GM08714 (cell line): ENCODE data around the gene TAS2R43.
"Not testable (repeated sequence)": the region's sequence is repeated elsewhere in the genome, so short reads cannot be mapped to it uniquely, and the experiment has no call there.

Experiments
- H3K4me3 ChIP-seq: fragments of 200-500 bp; sonication (Bioruptor generic); 2 replicates; pipeline ENCODE4 v1.5.1; 2014; ENCODE audit warnings: mild to moderate bottlenecking, low read length, inconsistent platforms
- ZNF274 ChIP-seq: IDR thresholded peaks from 2 replicates; pipeline ENCODE4 v1.6.1; 2012; ENCODE audit warnings: mild to moderate bottlenecking, low read depth, low read length

Gene TAS2R43, protein sequence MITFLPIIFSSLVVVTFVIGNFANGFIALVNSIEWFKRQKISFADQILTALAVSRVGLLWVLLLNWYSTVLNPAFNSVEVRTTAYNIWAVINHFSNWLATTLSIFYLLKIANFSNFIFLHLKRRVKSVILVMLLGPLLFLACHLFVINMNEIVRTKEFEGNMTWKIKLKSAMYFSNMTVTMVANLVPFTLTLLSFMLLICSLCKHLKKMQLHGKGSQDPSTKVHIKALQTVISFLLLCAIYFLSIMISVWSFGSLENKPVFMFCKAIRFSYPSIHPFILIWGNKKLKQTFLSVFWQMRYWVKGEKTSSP

DNA sequence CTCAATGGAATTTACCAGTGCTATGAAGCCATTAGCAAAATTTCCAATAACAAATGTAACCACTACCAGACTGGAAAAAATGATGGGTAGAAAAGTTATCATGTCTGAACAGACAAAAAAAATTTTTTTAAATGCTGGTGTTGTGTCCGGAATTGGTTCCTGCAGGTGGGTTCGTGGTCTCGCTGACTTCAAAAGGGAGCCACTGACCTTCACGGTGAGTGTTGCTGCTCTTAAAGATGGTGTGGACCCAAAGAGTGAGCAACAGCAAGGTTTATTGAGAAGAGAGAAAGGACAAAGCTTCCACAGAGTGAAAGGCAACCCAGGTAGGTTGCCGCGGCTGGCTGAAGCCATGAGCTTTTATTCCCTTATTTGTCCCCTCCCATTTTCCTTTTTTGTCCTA lies at the start of gene TAS2R43:
TSS of gene TAS2R43 (minus strand) at position 186 of the 400 bp plus-strand sequence. CDS start at position 102, 84 bp downstream.
- TF ChIP-seq ZNF274: no peak
- H3K4me3 ChIP-seq: no peak within 1 kb of the TSS

- TF ChIP-seq ZNF274: no peak
- no peak overlapping the region for H3K4me3 ChIP-seq
Observed at GRCh38 chr12:11136075-11136474, 44.0 kb upstream of the TAS2R43 start.

- no peak for TF ChIP-seq ZNF274
- no peak within 1 kb of the TSS for H3K4me3 ChIP-seq
Observed at GRCh38 chr12:11134305-11134704, 42.2 kb upstream of the TAS2R43 start, which contains the start of gene TAS2R30. Gene TAS2R30, minus strand, starts transcription at chr12:11134644. Its CDS starts 400 bp downstream, at chr12:11134244.

GRCh38 chr12:11133816-11134215 lies 41.7 kb upstream of the TAS2R43 start:
- no peak for TF ChIP-seq ZNF274
- no peak overlapping the region for H3K4me3 ChIP-seq

DNA sequence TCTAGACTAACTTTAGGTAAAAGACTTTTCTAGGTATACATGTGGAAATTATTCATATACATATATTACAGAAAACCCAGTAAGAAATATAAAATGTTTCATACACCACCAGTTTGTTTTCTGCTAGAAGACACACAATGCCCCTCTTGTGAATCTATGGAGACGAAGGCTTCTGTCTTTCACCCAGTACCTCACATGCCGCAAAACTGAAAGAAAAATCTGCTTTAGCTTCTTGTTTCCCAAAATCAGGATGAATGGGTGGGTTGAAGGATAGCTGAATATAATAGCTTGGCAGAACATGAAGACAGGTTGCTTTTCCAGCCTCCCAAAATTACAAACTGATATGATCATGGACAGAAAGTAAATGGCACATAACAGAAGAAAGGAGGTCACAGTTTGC lies 41.0 kb upstream of the TAS2R43 start:
- TF ChIP-seq ZNF274: no peak
- no peak overlapping the region for H3K4me3 ChIP-seq

GRCh38 chr12:11130999-11131398 lies 38.9 kb upstream of the TAS2R43 start:
- TF ChIP-seq ZNF274: no peak
- H3K4me3 ChIP-seq: no peak overlapping the region

DNA sequence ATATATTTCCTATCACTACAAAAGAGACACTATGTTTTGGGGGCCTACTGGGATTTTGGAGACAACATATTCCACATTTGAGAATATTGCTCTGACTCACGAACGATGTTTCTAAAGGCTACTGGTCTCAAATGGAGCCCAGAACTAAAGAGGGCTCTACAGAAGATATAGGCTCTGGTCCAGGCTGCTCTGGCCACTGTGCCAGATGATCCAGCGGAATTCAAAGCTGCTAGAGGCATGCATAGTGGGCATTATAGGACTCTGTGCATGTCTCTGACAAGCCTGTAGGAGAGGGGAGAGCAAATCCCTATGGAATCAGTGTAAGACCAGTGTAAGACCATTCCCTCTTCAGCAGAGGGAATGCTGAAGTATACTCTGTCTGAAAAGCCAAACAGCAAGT lies 38.3 kb upstream of the TAS2R43 start:
- no peak overlapping the region for H3K4me3 ChIP-seq
- TF ChIP-seq ZNF274: no peak

DNA sequence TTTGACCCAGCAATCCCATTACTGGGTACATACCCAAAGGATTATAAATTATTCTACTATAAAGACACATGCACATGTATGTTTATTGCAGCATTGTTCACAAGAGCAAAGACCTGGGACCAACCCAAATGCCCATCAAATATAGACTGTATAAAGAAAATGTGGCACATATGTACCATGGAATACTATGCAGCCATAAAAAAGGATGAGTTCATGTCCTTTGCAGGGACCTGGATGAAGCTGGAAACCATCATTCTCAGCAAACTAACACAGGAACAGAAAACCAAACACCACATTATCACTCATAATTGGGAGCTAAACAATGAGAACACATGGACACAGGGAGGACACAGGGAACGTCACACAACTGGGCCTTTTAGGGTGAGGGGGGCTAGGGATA lies 22.0 kb upstream of the TAS2R43 start:
- not testable (repeated sequence) for H3K4me3 ChIP-seq

DNA sequence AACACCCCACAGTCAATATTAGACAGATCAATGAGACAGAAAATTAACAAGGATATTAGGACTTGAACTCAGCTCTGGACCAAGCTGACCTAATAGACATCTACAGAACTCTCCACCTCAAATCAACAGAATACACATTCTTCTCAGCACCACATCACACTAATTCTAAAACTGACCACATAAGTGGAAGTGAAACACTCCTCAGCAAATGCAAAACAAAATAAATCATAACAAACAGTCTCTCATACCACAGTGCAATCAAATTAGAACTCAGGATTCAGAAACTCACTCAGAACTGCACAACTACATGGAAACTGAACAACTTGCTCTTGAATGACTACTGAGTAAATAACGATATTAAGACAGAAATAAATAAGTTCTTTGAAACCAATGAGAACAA lies 19.1 kb upstream of the TAS2R43 start:
- not testable (repeated sequence) for H3K4me3 ChIP-seq

GRCh38 chr12:11108862-11109261 lies 16.7 kb upstream of the TAS2R43 start:
- no peak for TF ChIP-seq ZNF274
- H3K4me3 ChIP-seq: no peak overlapping the region

DNA sequence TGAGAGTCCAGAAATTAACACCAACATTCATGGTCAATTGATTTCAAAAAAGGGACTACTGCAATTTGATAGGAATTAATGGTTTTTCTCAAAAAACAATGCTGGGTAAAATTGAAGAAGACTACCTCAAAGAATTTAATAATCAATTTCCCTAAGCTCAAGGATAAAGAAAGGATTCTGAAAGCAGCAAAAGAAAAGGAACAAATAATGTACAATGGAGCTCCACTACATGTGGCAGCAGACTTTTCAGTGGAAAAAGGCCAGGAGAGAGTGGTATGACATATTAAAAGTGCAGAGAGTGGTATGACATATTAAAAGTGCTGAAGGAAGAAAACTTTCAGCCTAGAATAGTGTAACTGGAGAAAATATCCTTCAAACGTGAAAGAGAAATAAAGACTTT lies 15.6 kb upstream of the TAS2R43 start:
- TF ChIP-seq ZNF274: no peak
- H3K4me3 ChIP-seq: no peak overlapping the region

DNA sequence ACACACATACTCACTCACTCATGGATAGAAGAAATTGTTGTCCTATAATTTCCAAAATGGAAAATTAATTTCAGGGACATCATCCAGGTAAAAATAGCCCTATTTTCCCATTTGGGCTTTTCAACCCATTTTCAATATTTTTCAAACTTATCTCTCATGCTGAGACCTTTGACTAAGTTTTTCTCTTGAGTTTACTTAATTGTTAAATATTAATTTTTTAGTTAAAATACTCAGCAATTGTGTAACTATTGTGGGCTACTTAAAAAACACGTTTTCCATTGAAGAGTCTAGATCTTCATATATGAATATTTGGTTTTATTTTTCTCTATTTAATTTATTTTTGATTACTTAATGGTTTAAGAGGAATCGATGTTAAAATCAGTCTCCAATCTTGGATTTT lies 14.2 kb upstream of the TAS2R43 start:
- no peak overlapping the region for H3K4me3 ChIP-seq
- TF ChIP-seq ZNF274: no peak

- TF ChIP-seq ZNF274: no peak
- H3K4me3 ChIP-seq: no peak overlapping the region
Observed at GRCh38 chr12:11105546-11105945, 13.4 kb upstream of the TAS2R43 start.

GRCh38 chr12:11094910-11095309 lies 2.8 kb upstream of the TAS2R43 start:
- not testable (repeated sequence) for H3K4me3 ChIP-seq

GRCh38 chr12:11089246-11089645 lies 2.9 kb downstream of the TAS2R43 start:
- no peak for TF ChIP-seq ZNF274
- H3K4me3 ChIP-seq: no peak overlapping the region

GRCh38 chr12:11085419-11085818 lies 6.7 kb downstream of the TAS2R43 start:
- H3K4me3 ChIP-seq: no peak overlapping the region
- TF ChIP-seq ZNF274: no peak
